ELR (cell line): ENCODE results near the gene LARGE1.

ENCODE experiments used
- DNase-seq: peaks from one replicate; pipeline ENCODE4 v3.0.0-alpha.2; 2015; ENCODE audit warnings: low read depth

LARGE1 gene

DNA sequence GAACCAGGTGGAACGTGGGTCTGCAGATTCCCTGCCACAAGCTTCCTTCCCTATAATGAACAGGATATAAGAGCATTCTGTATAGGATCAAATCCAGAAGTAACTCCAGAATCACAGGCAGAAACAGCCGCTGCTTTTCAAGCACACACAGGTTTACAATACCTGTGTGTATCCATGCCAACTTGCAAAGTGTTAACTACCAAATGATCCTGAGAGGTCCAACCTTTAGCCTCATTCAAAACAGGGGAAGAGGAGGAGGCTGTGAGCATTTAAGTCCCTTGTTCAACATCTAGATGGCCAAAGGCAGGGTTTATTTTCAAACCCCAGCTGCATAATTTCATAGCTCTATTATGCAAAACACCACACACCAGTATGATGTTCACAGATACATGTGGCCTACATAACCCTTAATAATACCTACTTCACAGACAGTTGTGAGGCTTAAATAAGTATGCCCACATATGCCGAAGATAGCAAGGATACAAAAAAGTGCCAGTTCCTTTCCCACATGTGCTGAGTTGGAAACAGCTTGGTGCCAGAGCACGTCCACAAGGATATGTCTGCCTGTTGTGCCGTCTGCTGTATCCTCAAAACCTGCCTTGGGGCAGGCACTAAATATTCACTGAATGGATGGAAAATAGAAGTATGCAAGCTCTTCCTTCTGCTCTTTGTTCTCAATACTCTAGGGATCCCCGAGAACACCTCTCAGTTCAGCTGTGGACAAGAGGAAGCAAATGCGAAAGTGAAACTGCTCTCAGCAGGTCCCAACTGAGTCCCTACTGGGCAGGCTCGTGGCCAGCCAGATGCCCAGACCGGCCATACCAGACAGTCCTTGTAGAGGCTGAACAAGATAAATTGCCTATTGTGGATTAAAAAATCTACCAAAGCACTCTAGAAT, 66.8 kb downstream of the LARGE1 start:
- DNase-seq, result no peak

DNA sequence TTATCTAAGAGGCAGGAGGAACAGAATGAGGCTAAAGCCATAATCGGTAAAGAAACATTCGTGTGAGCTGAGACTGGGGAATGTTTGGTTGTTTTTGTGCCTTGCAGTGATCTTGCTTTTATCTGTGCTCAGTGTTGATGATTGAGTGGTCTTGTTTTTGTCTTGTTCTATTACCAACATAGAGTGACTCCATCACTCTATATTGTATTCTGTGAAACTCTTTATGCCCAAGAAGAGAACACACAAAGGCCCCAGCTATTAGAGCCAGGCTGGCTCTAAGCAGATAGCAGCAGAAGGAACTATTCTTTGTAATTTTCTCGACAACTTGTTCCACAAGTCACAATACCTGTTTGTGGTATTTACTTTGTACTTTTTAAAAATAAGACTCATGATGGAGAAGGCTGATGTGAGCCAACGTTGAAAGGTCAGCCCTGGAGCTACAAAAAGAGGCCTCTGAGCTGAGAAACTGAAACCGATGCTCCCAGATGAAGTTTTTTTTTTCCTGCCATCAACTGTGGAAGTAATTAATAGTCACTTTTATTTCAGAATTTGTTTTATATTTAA, 68.4 kb downstream of the LARGE1 start:
- DNase-seq, result no peak

DNA sequence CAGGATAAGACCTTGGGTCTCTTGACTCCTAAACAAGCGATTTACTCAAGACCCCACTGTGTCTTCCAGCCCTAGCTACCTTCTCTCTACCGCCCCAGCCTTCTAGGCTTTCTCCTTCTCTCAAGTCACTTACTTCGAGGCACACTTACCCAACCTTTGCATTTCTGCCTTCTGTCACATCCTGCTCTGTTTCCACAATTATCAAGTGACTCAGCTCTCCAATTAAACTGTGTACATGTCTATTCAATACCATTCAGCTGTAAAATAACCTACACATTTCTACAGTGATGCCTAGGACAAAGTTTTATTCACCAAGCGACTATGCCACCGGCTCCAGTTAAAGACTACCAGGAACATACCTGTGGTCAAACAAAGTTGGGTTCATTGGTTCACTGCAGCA, 69.0 kb downstream of the LARGE1 start:
- no peak for DNase-seq

DNA sequence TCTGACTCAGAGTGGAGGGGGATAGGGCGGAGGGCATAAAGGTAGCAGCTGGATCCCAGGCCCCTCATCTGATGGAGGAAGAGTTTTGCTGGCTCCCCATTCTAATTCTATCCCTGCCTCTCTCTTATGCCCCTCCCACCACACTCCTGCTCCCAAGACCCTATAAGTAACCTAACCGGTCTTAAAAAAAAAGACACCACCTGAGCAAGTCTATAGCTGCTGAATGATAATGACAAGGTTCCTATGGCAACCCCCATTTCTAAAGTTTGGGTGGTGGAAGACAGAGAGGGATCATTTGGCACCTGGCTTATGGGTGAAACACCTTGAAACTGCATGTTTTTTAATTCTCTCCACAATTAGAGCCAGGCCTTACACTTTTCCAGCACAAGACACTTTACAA, 69.6 kb downstream of the LARGE1 start:
- no peak for DNase-seq

DNA sequence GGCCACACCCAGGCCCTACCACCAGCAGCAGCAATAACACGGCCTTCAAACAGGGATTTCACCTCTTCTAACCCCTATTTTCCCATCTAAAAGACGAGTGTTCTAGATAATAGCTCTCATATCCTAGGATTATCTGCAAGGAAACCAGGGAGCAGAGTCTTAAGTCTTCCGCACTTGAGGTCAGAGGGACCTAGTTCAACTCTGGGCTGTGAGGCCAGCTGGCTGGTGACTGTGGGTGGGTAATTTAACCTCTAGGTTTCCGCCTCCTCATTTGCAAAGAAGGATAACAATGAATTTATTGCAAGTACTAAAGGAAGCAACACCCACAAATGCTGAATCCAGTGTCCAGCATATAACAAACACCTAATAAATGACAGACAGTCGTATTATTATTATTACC, 70.1 kb downstream of the LARGE1 start:
- no peak for DNase-seq

DNA sequence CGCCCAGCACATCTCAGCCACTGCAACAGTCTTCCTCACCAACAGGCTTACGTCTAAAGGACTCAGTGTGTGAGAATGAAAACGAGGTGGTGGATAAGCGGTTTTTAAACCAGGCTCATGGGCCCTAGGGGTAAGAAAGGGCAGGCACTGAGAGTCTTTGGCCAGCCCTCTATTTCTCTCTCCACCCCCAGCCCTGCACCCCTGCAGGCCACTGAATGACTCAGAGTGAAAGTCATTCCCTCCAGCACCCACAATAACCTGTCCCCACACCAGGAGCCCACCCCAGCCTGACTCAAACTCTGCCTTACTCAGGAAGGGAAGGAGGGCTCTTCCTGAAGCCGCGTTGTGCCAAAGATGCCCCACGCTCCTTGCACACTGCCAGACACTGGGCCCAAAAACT, 72.0 kb downstream of the LARGE1 start:
- DNase-seq, result no peak

DNA sequence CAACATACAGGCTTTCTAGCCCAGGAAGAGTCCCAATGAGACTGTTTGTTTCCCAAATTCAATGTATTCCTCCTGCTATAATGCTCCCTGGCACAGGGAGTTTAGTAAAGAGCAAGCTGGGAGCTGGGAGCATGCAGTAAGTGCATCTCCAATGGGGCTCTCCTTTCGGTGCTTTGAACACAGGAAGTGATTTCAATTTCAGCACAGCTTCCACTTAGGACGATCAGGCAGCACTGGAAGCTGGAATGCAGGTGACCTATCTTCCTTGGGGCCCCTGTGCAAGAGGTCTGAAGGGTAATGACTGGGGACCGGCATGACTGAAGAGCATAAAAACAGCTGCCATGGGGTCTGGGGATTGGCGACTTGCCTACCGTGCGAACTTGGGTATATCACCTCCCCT, 76.0 kb downstream of the LARGE1 start:
- DNase-seq, result no peak

DNA sequence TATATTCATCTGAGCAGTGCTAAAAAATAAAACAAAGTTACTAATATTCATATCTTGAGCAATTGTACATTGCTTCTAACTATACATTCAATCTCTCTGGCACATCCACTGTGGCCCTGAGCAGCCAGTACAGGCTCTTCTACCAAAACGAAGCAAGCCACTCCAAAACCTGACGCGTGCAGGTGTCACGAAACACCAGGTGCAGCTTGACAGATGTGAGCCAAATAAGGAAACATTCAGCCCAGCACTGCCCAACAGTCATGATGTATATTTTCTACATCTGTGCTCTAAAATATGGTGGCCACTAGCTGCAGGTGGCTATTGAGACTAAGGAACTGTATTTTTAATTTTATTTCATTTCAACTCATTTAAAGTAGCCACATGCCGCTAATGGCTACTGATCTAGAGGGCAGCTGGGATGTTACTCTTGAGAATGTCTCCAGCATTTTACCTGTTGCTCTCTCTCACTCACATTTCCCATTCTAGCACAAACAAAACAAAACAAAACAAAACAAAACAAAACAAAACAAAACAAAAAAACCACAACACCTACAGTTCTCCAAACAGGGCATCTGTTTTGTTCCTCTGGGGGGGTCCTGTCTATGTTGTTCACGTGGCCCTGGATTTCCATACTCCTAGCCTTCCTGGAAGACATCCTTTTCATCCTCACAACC, 77.7 kb downstream of the LARGE1 start:
- no peak for DNase-seq

DNA sequence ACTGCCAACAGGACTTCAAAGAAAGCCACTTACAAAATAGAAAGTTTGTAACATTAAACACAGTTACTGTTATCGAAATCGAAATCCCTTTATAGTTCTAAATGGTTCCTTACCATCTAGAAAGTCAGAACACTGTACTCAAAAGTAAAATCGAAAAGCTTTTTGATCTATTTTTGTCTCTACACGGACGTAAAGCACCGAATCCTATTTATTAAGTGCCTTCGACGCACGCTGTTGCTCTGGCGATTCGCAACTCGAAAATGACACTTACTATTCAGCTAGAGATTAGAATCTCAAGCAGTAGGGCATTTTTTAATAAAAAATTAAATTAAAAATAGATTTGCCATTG, 78.3 kb downstream of the LARGE1 start:
- DNase-seq, result no peak

DNA sequence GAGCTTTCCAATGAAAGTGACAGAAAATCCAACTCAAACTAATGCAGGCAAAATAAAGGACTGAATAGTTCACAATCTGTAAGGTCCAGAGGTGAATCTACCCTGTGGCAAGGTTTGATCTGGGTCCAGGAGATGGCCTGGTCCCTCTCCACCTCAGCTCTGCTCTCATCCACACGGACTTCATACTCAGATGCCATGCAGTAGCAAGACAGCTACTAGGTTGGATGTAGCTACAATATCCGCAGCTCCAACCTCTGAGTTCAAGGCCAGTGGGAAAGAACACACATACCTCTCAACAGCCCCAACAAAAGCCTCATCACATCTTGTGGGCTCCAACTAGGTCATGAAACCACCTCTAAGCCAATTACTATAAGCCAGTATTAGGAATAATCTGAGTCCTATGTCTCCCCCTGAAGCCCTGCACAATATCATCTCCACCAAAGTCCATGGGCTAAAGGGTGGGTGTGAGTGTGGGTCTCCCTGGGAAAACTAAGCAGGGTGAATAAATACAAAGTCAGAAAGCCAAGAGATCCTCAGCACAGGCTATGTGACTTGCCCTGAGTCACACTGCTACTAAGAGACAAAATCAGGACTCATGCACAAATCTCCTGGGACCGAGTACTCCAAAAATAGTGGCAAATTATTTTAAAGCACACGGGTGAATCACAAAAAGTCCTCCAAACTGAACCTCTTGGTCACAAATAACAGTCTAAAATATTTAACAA, 78.8 kb downstream of the LARGE1 start:
- no peak for DNase-seq

DNA sequence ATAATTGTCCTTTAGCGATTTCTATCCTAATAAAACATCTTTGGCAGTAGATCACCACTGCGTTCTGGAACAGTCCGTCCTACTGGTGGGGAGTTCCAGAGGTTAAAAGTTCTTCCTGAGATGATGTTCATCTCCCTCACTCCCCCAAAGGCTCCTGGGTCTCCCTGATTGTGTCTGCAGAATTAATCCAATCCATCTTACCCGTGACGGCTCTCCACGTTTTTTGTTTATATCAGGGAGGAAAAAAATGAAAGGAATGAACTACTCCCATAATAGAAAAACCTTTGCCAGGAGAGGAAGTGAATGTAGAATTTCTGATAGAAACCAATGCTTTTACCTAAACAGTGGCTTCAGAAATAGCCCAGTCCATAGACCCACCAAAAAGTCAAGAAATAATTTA, 81.6 kb downstream of the LARGE1 start:
- DNase-seq, result no peak

DNA sequence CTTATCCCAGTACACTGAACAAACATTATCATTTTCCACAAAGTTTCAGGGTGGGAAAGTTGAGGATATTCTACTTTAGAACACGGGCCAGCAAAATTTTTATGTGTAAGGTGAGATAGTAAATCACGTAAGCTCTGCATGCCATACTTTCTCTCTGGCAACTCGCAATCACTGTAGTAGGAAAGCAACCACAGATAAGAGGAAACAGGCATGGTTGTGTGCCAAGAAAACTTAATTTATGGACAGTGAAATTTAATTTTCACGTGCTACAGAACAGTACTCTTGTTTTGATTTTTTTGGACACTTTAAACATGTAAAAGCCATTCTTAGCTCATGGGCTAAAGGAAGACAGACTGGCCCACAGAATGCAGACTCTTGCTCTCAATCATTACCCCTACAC, 82.5 kb downstream of the LARGE1 start:
- DNase-seq, result no peak

DNA sequence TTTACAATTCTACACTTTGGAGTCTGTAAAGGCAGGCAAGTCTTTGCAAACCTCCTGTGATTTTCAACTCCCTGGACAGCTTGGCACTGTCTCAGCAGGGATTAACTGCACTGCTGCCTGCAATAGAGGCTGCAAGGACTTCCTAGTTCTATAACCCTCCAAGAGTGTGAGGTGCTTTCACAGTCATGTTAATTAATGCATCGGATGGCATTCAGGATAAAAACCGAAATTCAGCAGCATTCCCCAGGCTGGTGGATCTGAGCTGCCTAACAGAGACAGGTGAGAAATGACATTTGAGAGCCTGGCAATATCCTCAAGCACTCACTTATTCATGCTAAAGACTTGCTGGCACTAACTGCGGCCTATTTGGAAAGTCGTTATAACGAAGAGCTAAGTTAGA, 85.0 kb downstream of the LARGE1 start:
- DNase-seq, result no peak

DNA sequence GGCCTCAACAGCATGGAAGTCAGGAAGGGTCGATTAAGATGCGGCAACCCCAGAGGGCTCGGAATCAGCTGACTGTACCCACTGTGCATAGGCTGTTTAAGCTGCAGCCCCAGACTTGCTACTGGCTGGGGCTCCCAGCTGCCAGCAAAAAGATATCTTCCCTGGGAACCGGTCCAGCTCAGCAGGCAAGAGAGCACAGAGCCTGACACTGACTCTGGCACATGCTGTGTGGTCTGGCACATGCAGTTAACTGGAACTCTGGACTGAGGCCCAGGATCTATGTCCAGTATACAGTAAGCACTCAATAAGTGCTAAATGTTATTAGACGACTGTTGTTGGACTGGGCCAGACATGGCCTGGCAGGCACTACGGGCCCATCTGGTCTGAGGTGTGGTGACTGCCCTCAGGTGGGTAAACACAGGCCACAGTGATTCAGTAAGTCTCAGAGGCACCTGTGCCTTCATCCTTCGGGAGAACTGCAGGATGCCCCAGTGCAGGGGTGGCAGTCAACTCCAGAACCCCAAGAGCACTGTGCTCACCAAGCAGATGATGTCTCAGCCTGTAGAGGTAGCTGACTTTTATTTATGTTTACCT, 87.6 kb downstream of the LARGE1 start:
- DNase-seq, result no peak

DNA sequence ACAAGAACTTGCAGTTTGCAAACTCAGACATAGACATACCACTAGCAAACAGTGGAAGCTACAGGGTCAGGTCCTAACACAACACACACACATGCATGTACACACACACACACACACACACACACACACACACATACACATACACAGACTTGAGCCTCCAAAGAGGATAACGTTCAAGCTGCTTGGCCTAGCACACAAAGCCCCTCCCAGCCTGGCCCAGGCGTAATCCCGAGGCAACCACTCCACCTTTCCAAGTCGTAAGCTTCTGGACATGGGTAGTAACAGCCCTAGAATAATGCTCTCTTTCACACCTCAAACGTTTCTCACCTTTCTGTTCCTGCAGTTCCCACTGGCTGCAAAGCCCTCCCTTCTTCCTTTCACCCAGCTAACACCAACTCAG, 88.6 kb downstream of the LARGE1 start:
- DNase-seq, result no peak

DNA sequence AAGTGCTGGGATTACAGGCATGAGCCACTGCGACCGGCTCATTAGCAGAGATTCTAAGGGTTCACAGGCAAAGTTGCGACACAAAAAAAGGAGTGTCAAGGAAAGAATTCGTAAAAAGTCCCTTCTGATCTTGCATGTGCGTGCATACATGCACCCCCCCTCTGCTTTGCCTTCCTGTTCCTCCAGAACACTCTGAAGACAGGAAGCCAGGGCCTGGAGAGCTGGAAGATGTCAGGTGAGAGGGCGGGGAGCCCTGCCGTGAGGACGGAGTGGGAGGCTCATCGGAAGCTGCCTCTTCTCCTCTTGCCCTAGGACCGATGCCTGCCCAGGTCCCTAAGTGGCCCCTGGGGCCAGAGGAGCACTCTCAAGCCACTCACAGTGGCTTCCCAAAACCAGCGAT, 89.1 kb downstream of the LARGE1 start:
- DNase-seq, result no peak

DNA sequence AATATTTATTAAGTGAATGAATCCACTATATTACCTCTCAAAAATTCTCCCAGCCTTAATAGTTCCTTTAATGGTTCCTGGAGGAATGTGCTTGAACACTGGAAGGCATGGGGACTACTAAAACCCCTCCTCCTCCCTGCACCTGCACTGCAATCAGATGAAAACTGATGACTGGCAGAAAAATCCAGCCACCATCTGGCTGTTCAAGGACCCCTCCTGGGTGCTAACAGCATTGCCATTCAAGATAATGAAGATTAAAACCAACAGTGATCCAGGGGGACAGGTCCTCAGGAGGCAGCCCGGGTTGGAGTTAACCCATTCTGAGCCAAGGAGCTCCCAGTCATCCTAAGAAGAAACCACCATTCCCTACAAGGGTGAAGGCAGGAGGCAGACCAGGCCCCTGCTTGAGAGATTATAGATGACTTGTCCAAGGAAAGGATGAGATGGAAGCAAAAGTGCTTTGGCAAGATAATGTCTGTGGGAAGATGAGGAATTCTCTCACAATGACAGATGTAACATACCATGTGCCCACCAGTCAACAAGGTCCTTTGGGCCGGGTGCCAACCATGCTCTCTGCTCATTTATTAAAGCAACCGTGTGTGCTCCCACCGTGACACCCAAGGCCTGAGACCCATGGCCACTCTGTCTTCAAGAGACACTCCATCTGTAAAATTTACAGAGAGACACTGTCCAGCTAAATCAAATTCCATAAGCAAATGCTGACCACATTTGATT, 90.6 kb downstream of the LARGE1 start:
- DNase-seq, result no peak

DNA sequence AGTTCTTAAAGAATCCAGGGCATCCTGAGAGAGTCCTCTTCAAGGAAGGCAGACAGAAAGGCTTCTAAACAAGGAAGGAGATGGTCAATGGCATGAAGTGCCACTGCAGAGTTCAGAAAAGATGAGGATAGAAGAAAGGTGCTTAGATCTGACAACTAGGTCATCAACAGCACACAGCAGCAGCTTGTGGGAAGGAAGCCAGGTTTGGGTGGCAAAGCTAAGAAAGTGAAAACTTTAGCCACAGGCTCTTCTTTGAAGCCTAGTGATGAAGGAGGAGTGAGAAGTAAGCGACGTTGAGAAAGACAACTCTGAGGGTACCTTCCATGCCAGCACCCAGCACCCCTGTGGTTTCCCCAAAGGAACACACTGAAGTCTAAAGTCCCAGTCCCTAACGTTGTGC, 92.0 kb downstream of the LARGE1 start:
- no peak for DNase-seq

DNA sequence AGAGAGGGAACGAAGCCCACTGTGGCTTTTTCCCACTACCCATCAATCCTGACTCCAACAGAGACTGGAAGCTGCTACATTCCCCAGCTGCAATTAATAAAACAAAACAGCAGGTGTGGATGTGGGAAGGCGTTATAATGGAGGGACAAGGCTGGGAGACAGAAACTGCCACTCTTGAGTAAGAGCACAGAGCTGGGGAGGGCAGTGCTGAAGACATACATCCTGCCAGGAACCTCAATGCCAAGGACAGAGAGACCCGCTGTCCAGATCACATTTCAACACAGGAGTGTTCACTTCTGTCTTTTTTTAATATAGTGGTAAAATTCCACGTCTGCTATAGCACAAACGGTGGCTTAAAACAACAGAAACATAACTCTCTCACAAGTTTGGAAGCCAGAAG, 94.5 kb downstream of the LARGE1 start:
- no peak for DNase-seq

DNA sequence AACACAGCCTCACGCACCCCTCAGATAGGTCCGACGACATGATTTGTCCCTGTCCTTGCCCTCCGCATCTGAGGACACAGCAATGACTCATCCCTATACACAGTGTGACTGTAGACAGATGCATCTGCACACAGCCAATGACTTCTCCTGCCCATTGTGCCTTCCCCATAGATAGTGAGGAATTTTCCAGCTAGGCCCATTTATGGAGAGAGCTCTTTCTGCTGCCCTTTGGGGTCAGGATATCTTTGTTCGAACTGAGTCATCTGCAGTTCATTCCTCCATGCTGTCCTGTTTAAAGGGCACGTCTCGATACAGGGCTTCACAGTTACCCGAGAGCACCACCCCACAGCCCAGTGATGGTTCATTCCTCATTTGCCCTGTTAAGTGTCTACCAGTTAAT, 96.7 kb downstream of the LARGE1 start:
- DNase-seq, result no peak

DNA sequence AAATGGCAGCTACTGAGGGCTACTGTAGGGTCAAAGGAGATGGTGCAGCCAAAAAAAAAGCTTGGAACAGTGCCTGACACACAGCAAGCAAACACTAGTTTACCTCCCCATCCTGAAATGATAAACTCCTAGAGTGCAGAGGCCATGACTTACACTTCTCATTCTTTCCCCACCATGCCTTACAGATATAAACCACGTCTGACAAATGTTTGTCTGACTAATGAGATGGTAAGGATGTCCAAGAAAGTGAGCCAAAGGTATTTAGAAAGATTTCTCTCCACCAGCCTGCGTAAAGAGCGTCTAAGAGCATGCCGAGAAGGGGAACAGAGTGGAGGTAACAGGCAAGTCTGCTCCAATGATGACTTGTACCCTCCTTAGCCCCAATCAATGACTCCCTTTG, 99.0 kb downstream of the LARGE1 start:
- no peak for DNase-seq

DNA sequence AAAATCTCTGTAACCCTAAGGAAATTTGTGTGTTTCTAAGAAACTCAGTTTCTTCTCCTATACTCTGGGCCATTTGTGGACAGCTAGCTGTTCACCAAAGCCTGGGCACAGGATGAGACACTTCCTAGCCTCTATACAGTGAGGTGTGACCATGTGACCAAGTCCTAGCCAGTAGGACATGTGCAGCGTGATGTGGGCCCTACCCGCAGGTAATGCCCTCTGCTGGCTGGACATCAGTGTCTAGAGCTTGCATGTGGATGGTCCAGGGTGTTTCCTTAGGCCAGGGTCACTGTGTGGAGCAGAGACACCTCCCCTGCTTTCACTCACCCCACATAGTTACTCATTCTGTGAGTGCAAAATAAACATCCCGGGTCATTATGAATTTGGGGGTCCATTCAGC, 100.5 kb downstream of the LARGE1 start:
- DNase-seq, result no peak
